Heart left ventricle (tissue), 16 donors: ENCODE results near the gene FEN1. TPM values are rescaled to one million over a fixed set of nuclear protein-coding genes. Genes with fewer than 3 reads are reported as not detected.

Experiments used
- ATAC-seq, 4 donors: fragments of 200-7000 bp; cut with Tn5 transposase; one replicate each; pipeline ENCODE4 v1.9.1; 2020 to 2022; ENCODE audit warnings: moderate library complexity in 4 of 4, mild to moderate bottlenecking in 3 of 4, moderate number of reproducible peaks in 1 of 4
- DNase-seq, 5 donors: peaks; one replicate each; pipeline ENCODE4 v3.0.0-alpha.2; 2020
- H3K27ac ChIP-seq, 12 donors: fragments of 200-600 bp; sonication (generic) in 4 of 12; one replicate each; pipeline versions ENCODE4 v1.5.0 to v1.8.0; 2016 to 2022; ENCODE audit warnings: mild to moderate bottlenecking in 2 of 12
- H3K27me3 ChIP-seq, 9 donors: fragments of 200-600 bp; sonication (generic) in 2 of 9; one replicate each; pipeline versions ENCODE4 v1.5.1 to v1.8.0; 2016 to 2022; ENCODE audit warnings: mild to moderate bottlenecking in 3 of 9
- H3K36me3 ChIP-seq, 9 donors: fragments of 200-600 bp; sonication (generic) in 2 of 9; one replicate each; pipeline versions ENCODE4 v1.5.0 to v1.8.0; 2018 to 2022; ENCODE audit warnings: mild to moderate bottlenecking in 2 of 9
- H3K4me1 ChIP-seq, 12 donors: fragments of 200-600 bp; sonication (generic) in 4 of 12; one replicate each; pipeline versions ENCODE4 v1.5.0 to v1.8.0; 2016 to 2022; ENCODE audit warnings: mild to moderate bottlenecking in 3 of 12
- H3K4me3 ChIP-seq, 12 donors: fragments of 200-600 bp; sonication (generic) in 4 of 12; one replicate each; pipeline versions ENCODE4 v1.5.0 to v1.8.0; 2017 to 2022; ENCODE audit warnings: mild to moderate bottlenecking in 9 of 12, moderate library complexity in 4 of 12
- H3K9me3 ChIP-seq, 12 donors: fragments of 200-600 bp; sonication (generic) in 4 of 12; one replicate each; pipeline versions ENCODE4 v1.5.0 to v1.8.0; 2016 to 2022; ENCODE audit warnings: mild to moderate bottlenecking in 1 of 12
- CTCF ChIP-seq, 12 donors: fragments of 200-600 bp; sonication (generic) in 4 of 12; IDR thresholded peaks; one replicate each; pipeline versions ENCODE4 v1.5.0 to v1.8.0; 2018 to 2022; ENCODE audit warnings: antibody characterized with exemption in 12 of 12, mild to moderate bottlenecking in 5 of 12
- POLR2A ChIP-seq, 2 donors: fragments of 450-650 bp; IDR thresholded peaks; one replicate each; pipeline ENCODE4 v1.6.1; 2017; ENCODE audit warnings: antibody characterized with exemption in 2 of 2, mild to moderate bottlenecking in 2 of 2, moderate library complexity in 2 of 2
- WGBS, 4 donors: extraction: QIAGEN DNeasy Blood & Tissue Kit in 2 of 4; methylation state at CpG; one replicate each; pipeline versions ENCODE4 v1.1.5 to v1.1.7; 2013 to 2018; 5-methylcytosine and 5-hydroxymethylcytosine counted together
- intact Hi-C, 10 donors: fragments of 100-400 bp; cut with DNase I; formaldehyde crosslinking; loops; one replicate each; pipeline versions ENCODE4 v1.11.1 to v1.14.2; 2022
- polyA plus RNA-seq, 2 donors: library from polyadenylated mRNA; stranded (reverse); fragments of 200-250 nt; gene quantifications; one replicate each; pipeline ENCODE4 v1.2.3, GENCODE V29; 2013
- total RNA-seq, 9 donors: library from RNA; depleted of rRNA in 2 of 9; stranded (reverse); fragments of >200 nt in 2 of 9; fragmentation: NEBNext Ultra II Directional in 3 of 9; extraction: Animal tissue kit (Norgen Biotek cat#: 25700) in 3 of 9; gene quantifications; one replicate each; pipeline versions ENCODE4 v1.1.0 to v1.2.4, GENCODE V29; 2016 to 2023
- donor health status: ischemic (EF 13 %, LVEDD 7.1; RV severe dilation, severe dysfunction).
- donor health status: healthy with polysubstance abuse.
- donor health status: DM: no; HTN: yes; CAD: no.
- donor health status: DM: no; HTN: no; CAD: no.
- donor health status: ischemic (EF 25% LVEDD 6.9; RV normal size, moderate dysfunction).
- donor health status: ischemic (EF 25% LVEDD 5.7; RV mildly dilated, moderate dysfunction).
- donor health status: healthy.
- donor health status: DM: yes; HTN: yes; CAD: no.
- donor health status: ischemic (EF 35%, LVEDD 5.7; RV mildly dilated, moderate dysfunction).
- donor health status: nonischemic (EF 11% LVEDD 7.7; RV severe dilation, severe dysfunction).
- donor health status: DM: yes; HTN: yes; CAD: no.
- donor health status: PGD.
- donor health status: ischemic (EF 29% LVEDD 5.4; RV normal size, mild dysfunction).
- donor health status: nonischemic (EF 23%, LVEDD 6.1; RV moderate dilation, normal function).

FEN1 gene
- total and polyA plus RNA-seq, 11 donors = 2.6 to 13.7 (median 6.8) TPM

GRCh38 chr11:61805146-61805545 is 12.4 kb downstream of the FEN1 start:
- WGBS, 4 donors = 75 to 100% (median 98%) methylated on average over 1 of the region's 1 CpG
- no peaks in the 10 kb centered on the region for H3K27me3 ChIP-seq
- intact Hi-C loops = no loop called here

GRCh38 chr11:61806785-61807184 is 14.1 kb downstream of the FEN1 start:
- ATAC-seq (no peak), DNase-seq (no peak)
- H3K9me3 ChIP-seq = no peaks in the 10 kb centered on the region
- no peak overlapping the region for H3K4me3 ChIP-seq
- no peak for TF ChIP-seq POLR2A (IDR thresholded peaks at IDR 0.05)
- TF ChIP-seq CTCF (IDR thresholded peaks at IDR 0.05) = no peak
- intact Hi-C loops = no loop called here
- 91 to 96% (median 94%) methylated on average over 5 of the region's 5 CpGs for WGBS, 4 donors
- H3K4me1 ChIP-seq = peaks cover 0 to 7% (median 0%) of the 10 kb centered on the region in 12 donors
- H3K36me3 ChIP-seq = peaks cover 0 to 96% (median 75%) of the 10 kb centered on the region in 9 donors
- no peak overlapping the region for H3K27ac ChIP-seq
- no peaks in the 10 kb centered on the region for H3K27me3 ChIP-seq

More at GRCh38 chr11:61805146-61805545, 12.4 kb downstream of the FEN1 start:
- DNase-seq (no peak), ATAC-seq (no peak)
- Histone ChIP-seq H3K4me1 (peaks cover 0 to 7% (median 0%) of the 10 kb centered on the region in 12 donors), H3K27ac (no peak overlapping the region), H3K36me3 (peaks cover 0 to 82% (median 59%) of the 10 kb centered on the region in 9 donors), H3K9me3 (no peaks in the 10 kb centered on the region), H3K4me3 (no peak overlapping the region)
- TF ChIP-seq POLR2A (IDR thresholded peaks at IDR 0.05) = no peak
- no peak for TF ChIP-seq CTCF (IDR thresholded peaks at IDR 0.05)

- Histone ChIP-seq H3K4me3 (no peak overlapping the region), H3K27ac (no peak overlapping the region), H3K36me3 (peaks cover 0 to 70% (median 55%) of the 10 kb centered on the region in 9 donors), H3K27me3 (no peaks in the 10 kb centered on the region), H3K4me1 (peaks cover 0 to 7% (median 3%) of the 10 kb centered on the region in 12 donors), H3K9me3 (no peaks in the 10 kb centered on the region)
- TF ChIP-seq POLR2A (IDR thresholded peaks at IDR 0.05) = no peak
- TF ChIP-seq CTCF (IDR thresholded peaks at IDR 0.05) = no peak
- intact Hi-C loops = loop anchor here in 3 of 10 donors (5.0 to 10.0 kb wide), 4 partner anchors 52 to 277 kb away; no protein-coding TSS in a partner anchor
- DNase-seq (no peak), ATAC-seq (no peak)
- 87 to 95% (median 91%) methylated on average over 8 of the region's 8 CpGs for WGBS, 4 donors
These were observed 18.0 kb downstream of the FEN1 start for GRCh38 chr11:61810671-61811175.

DNA sequence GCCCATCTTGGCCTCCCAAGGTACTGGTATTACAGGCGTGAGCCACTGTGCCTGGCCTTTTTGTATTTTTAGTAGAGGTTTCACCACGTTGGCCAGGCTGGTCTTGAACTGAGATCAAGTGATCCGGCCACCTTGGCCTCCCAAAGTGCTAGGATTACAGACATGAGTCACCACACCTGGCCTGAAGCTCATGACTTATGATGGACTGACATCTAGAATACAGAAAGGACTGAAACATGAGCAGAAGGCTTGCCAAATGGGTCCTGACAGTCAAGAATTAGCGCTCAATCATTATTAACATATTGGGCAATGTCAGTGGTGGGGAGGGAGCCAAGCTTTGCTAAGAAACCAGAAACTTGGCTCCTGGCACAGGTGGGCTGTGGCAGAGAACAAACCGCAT is 19.1 kb downstream of the FEN1 start:
- no peak for ATAC-seq
- Histone ChIP-seq H3K36me3 (peaks cover 0 to 61% (median 48%) of the 10 kb centered on the region in 9 donors), H3K4me3 (no peak overlapping the region), H3K9me3 (no peaks in the 10 kb centered on the region), H3K27me3 (no peaks in the 10 kb centered on the region), H3K4me1 (peaks cover 0 to 18% (median 4%) of the 10 kb centered on the region in 12 donors), H3K27ac (no peak overlapping the region)
- intact Hi-C loops = loop anchor here in 3 of 10 donors (5.0 to 10.0 kb wide), 4 partner anchors 50 to 275 kb away; no protein-coding TSS in a partner anchor
- TF ChIP-seq CTCF (IDR thresholded peaks at IDR 0.05) (no peak), POLR2A (IDR thresholded peaks at IDR 0.05) (no peak)
- no peak for DNase-seq
- WGBS, 4 donors = 77 to 95% (median 94%) methylated on average over 5 of the region's 5 CpGs
